K562 (cell line): Measurements from ENCODE around the gene DHPS. TPM values are rescaled to one million over a fixed set of nuclear protein-coding genes. Genes with fewer than 3 reads are reported as not detected.
A peak's percentile ranks its signal among the peaks of the same experiment; 100 is the strongest.

ENCODE experiments used
- CHD7 ChIP-seq: fragments of 200-600 bp; sonication (generic); IDR thresholded peaks from one replicate; pipeline ENCODE4 v1.6.1; 2012; ENCODE audit warnings: mild to moderate bottlenecking, low read depth, low read length, inconsistent platforms
- REST ChIP-seq, 2 experiments: fragments of 450-650 bp; formaldehyde crosslinking in 1 of 2; IDR thresholded peaks; 2 replicates each; pipeline versions ENCODE4 v1.4.0 to v1.6.1; 2014 to 2020; ENCODE audit warnings: mild to moderate bottlenecking in 2 of 2, borderline replicate concordance in 1 of 2, low read depth in 1 of 2
- SIX5 ChIP-seq, 2 experiments: IDR thresholded peaks; 2 replicates each; pipeline ENCODE4 v1.6.1; 2011; ENCODE audit warnings: low read length in 2 of 2, borderline replicate concordance in 1 of 2, low read depth in 1 of 2, mild to moderate bottlenecking in 1 of 2, moderate library complexity in 1 of 2; ENCODE audit not compliant: insufficient read depth in 1 of 2
- ZFP1 ChIP-seq: fragments of 450-650 bp; formaldehyde crosslinking; IDR thresholded peaks from 2 replicates; pipeline ENCODE4 v1.4.0; 2020; ENCODE audit warnings: mild to moderate bottlenecking, mixed read lengths
- polyA plus RNA-seq, 8 experiments: library from polyadenylated mRNA; depleted of rRNA in 4 of 8; stranded (reverse) in 5 of 8; unstranded in 3 of 8; fragments of >200 nt; fragmentation: Nextera tagmentation in 2 of 8; fragmentation: Illumina TruSeq in 1 of 8; extraction: Ambion mirVana in 2 of 8; extraction: Trizol in 1 of 8; gene quantifications; 2 replicates each; pipeline versions ENCODE4 v1.2.1 to v1.2.3, GENCODE V29; 2011 to 2014; ENCODE audit warnings: inconsistent platforms in 1 of 8, missing spikeins in 1 of 8
- total RNA-seq, 7 experiments: library from RNA; depleted of rRNA in 6 of 7; stranded (reverse); fragments of >200 nt in 6 of 7; fragmentation: Illumina TruSeq in 2 of 7; extraction: Trizol in 2 of 7; gene quantifications; 2 replicates each; pipeline versions ENCODE4 v1.2.1 to v1.2.3, GENCODE V29; 2011 to 2021; ENCODE audit warnings: low replicate concordance in 1 of 7

Gene DHPS
- total and polyA plus RNA-seq, 9 of the 15 experiments (the other 6 are each of a cell fraction or from before 2014, with no cell fraction given): 47.1 to 110 (median 79.9) TPM

GRCh38 chr19:12664406-12665280 is 17.0 kb downstream of the DHPS start (continued):
- TF ChIP-seq CHD7: no peak
- TF ChIP-seq ZFP1: no peak
- TF ChIP-seq REST (IDR thresholded peaks at IDR 0.05; ENCODE audit: borderline replicate concordance): peak; percentile 97
- no peak for TF ChIP-seq REST (CRISPR knock-in tag; IDR thresholded peaks at IDR 0.05; ENCODE audit: low read depth)
- no peak for TF ChIP-seq SIX5 (IDR thresholded peaks at IDR 0.05; ENCODE audit: borderline replicate concordance in 1 of 2, insufficient read depth in 1 of 2, low read depth in 1 of 2, low read length in 2 of 2)
